H1 (cell line): Measurements from ENCODE around the gene IL21R. TPM values are rescaled to one million over a fixed set of nuclear protein-coding genes. Genes with fewer than 3 reads are reported as not detected.

Experiments
- CTCF ChIA-PET: fragments of 300-600 bp; sonication (Branson Sonifier 250); formaldehyde crosslinking; loops from one replicate; lab custom pipeline; 2021; ENCODE audit not compliant: partially characterized antibody; lab: Charles Lee
- POLR2A ChIA-PET: fragments of 300-600 bp; sonication (Branson Sonifier 250); formaldehyde crosslinking; loops from one replicate; lab custom pipeline; 2021; ENCODE audit warnings: inconsistent platforms; ENCODE audit not compliant: partially characterized antibody; lab: Charles Lee
- DNase-seq, 2 experiments: peaks; one replicate each; pipeline versions ENCODE4 v3.0.0 to v3.0.0-alpha.2; 2010 to 2022; ENCODE audit warnings: low spot score in 2 of 2, low read depth in 1 of 2, mixed read lengths in 1 of 2
- FAIRE-seq: peaks from 2 replicates; lab custom pipeline; 2011; peaks lifted over from hg19 to GRCh38; lab: Jason Lieb, UNC
- H2AFZ ChIP-seq: 2 replicates; pipeline ENCODE4 v1.8.1; 2012; ENCODE audit warnings: low read length, inconsistent platforms
- H2AK5ac ChIP-seq: 2 replicates; pipeline ENCODE4 v1.6.1; 2013; ENCODE audit warnings: low read depth, low read length
- H2BK120ac ChIP-seq: replicated peaks from 2 replicates; pipeline ENCODE3; 2013; ENCODE audit warnings: low read depth, low read length, inconsistent platforms
- H2BK12ac ChIP-seq: 2 replicates; pipeline ENCODE4 v1.6.1; 2013; ENCODE audit warnings: low read depth, low read length
- H2BK15ac ChIP-seq: 2 replicates; pipeline ENCODE4 v1.6.1; 2013; ENCODE audit warnings: low read length
- H2BK20ac ChIP-seq: 2 replicates; pipeline ENCODE4 v1.6.1; 2013; ENCODE audit warnings: low read length
- H2BK5ac ChIP-seq: 2 replicates; pipeline ENCODE4 v1.6.1; 2013; ENCODE audit warnings: low read depth, low read length
- H3K14ac ChIP-seq: 2 replicates; pipeline ENCODE4 v1.6.1; 2013; ENCODE audit warnings: inconsistent platforms; ENCODE audit not compliant: insufficient read length
- H3K18ac ChIP-seq: 2 replicates; pipeline ENCODE4 v1.6.1; 2013; ENCODE audit warnings: low read length; ENCODE audit errors: extremely low read depth
- H3K23ac ChIP-seq: 2 replicates; pipeline ENCODE4 v1.6.1; 2013; ENCODE audit warnings: inconsistent platforms; ENCODE audit not compliant: insufficient read length
- H3K23me2 ChIP-seq: 2 replicates; pipeline ENCODE4 v1.6.1; 2013; ENCODE audit warnings: low read depth, low read length
- H3K27ac ChIP-seq: 2 replicates; pipeline ENCODE4 v1.6.1; 2011; ENCODE audit warnings: low read depth, low read length, inconsistent platforms
- H3K27me3 ChIP-seq, 4 experiments: replicated peaks in 1 of 4; 1 replicate in 1 of 4; 2 replicates in 3 of 4; pipeline versions ENCODE4 v1.6.1 to v1.8.1; 2011 to 2013; ENCODE audit warnings: low read length in 3 of 4, mild to moderate bottlenecking in 3 of 4, inconsistent platforms in 2 of 4, mixed read lengths in 2 of 4, moderate library complexity in 1 of 4; ENCODE audit not compliant: control insufficient read depth in 3 of 4, insufficient read depth in 3 of 4; ENCODE audit errors: extremely low read depth in 1 of 4
- H3K36me3 ChIP-seq, 4 experiments: 2 replicates each; pipeline versions ENCODE4 v1.6.1 to v1.8.1; 2011 to 2013; ENCODE audit warnings: mild to moderate bottlenecking in 4 of 4, low read length in 3 of 4, moderate library complexity in 2 of 4, control low read depth in 1 of 4, inconsistent platforms in 1 of 4; ENCODE audit not compliant: insufficient read depth in 4 of 4, control insufficient read depth in 2 of 4
- H3K4ac ChIP-seq: replicated peaks from 2 replicates; pipeline ENCODE3; 2013; ENCODE audit warnings: low read length, low read depth, mixed read lengths, inconsistent platforms; ENCODE audit not compliant: insufficient read length
- H3K4me1 ChIP-seq, 4 experiments: replicated peaks in 1 of 4; 1 replicate in 1 of 4; 2 replicates in 3 of 4; pipeline versions ENCODE4 v1.6.1 to v1.8.1; 2011 to 2013; ENCODE audit warnings: low read length in 3 of 4, inconsistent platforms in 2 of 4, mixed read lengths in 1 of 4; ENCODE audit not compliant: insufficient read depth in 4 of 4, control insufficient read depth in 3 of 4
- H3K4me2 ChIP-seq, 2 experiments: 2 replicates each; pipeline versions ENCODE4 v1.6.1 to v1.8.1; 2011 to 2013; ENCODE audit warnings: low read depth in 2 of 2, low read length in 2 of 2, control low read depth in 1 of 2, inconsistent platforms in 1 of 2, mild to moderate bottlenecking in 1 of 2; ENCODE audit not compliant: insufficient read depth in 1 of 2
- H3K4me3 ChIP-seq, 4 experiments: fragments of 200-600, 300-600 bp in 1 of 4; sonication (generic), shearing (Covaris generic), sonication (Bioruptor Twin) in 1 of 4; 2 replicates each; pipeline versions ENCODE4 v1.5.1 to v1.8.1; 2011 to 2016; ENCODE audit warnings: low read length in 4 of 4, low read depth in 3 of 4, control low read depth in 2 of 4, inconsistent platforms in 2 of 4, mild to moderate bottlenecking in 2 of 4, mixed read lengths in 1 of 4, moderate library complexity in 1 of 4; ENCODE audit not compliant: insufficient read depth in 2 of 4; ENCODE audit errors: extremely low read depth in 1 of 4
- H3K56ac ChIP-seq: replicated peaks from 2 replicates; pipeline ENCODE3; 2013; ENCODE audit warnings: low read depth, mild to moderate bottlenecking, mixed read lengths, low read length, inconsistent platforms; ENCODE audit not compliant: insufficient read length
- H3K79me1 ChIP-seq: 2 replicates; pipeline ENCODE4 v1.6.1; 2013; ENCODE audit warnings: low read depth, low read length, control low read depth
- H3K79me2 ChIP-seq, 2 experiments: 2 replicates each; pipeline versions ENCODE4 v1.6.1 to v1.8.1; 2012 to 2013; ENCODE audit warnings: low read length in 2 of 2, mild to moderate bottlenecking in 2 of 2, inconsistent platforms in 1 of 2; ENCODE audit not compliant: insufficient read depth in 2 of 2, control insufficient read depth in 1 of 2
- H3K9ac ChIP-seq, 4 experiments: replicated peaks in 1 of 4; 1 replicate in 1 of 4; 2 replicates in 3 of 4; pipeline versions ENCODE4 v1.6.1 to v1.8.1; 2011 to 2013; ENCODE audit warnings: low read depth in 3 of 4, low read length in 3 of 4, control low read depth in 2 of 4, mild to moderate bottlenecking in 2 of 4, moderate library complexity in 2 of 4, inconsistent platforms in 1 of 4; ENCODE audit errors: extremely low read depth in 1 of 4
- H3K9me3 ChIP-seq, 2 experiments: 2 replicates each; pipeline versions ENCODE4 v1.6.1 to v1.8.1; 2012 to 2013; ENCODE audit warnings: mild to moderate bottlenecking in 2 of 2, moderate library complexity in 2 of 2, control low read depth in 1 of 2, inconsistent platforms in 1 of 2, low read depth in 1 of 2, low read length in 1 of 2, mixed read lengths in 1 of 2; ENCODE audit not compliant: insufficient read depth in 2 of 2
- H4K20me1 ChIP-seq, 2 experiments: replicated peaks in 1 of 2; 2 replicates each; pipeline versions ENCODE3 to v1.8.1; 2011 to 2013; ENCODE audit warnings: inconsistent platforms in 2 of 2, low read length in 2 of 2, mild to moderate bottlenecking in 1 of 2; ENCODE audit not compliant: insufficient read depth in 2 of 2, control insufficient read depth in 1 of 2
- H4K5ac ChIP-seq: 2 replicates; pipeline ENCODE4 v1.6.1; 2013; ENCODE audit warnings: low read length, low read depth, mixed read lengths, inconsistent platforms; ENCODE audit not compliant: insufficient read length
- H4K8ac ChIP-seq: 2 replicates; pipeline ENCODE4 v1.8.0; 2013; ENCODE audit warnings: mild to moderate bottlenecking, moderate library complexity, low read length, inconsistent platforms; ENCODE audit not compliant: insufficient read depth; ENCODE audit errors: extremely low read depth
- H4K91ac ChIP-seq: replicated peaks from 2 replicates; pipeline ENCODE3; 2013; ENCODE audit warnings: low read length, mixed read lengths, inconsistent platforms; ENCODE audit not compliant: insufficient read length
- ATF3 ChIP-seq: IDR thresholded peaks from 2 replicates; pipeline ENCODE4 v1.6.1; 2011; ENCODE audit warnings: low read depth, mild to moderate bottlenecking, low read length; ENCODE audit not compliant: insufficient read depth
- CHD1 ChIP-seq: IDR thresholded peaks from 2 replicates; pipeline ENCODE4 v1.6.1; 2012; ENCODE audit warnings: low read depth, low read length, improper control_type of control experiment
- EGR1 ChIP-seq: IDR thresholded peaks from 2 replicates; pipeline ENCODE4 v1.6.1; 2011; ENCODE audit warnings: low read depth, low read length, borderline replicate concordance
- KDM1A ChIP-seq: fragments of 200-600, 300-600 bp; sonication (generic); IDR thresholded peaks from 2 replicates; pipeline ENCODE4 v1.7.1; 2016; ENCODE audit warnings: mild to moderate bottlenecking, low read length, borderline replicate concordance
- RAD21 ChIP-seq, 2 experiments: IDR thresholded peaks in 1 of 2; conservative IDR thresholded peaks in 1 of 2; 2 replicates each; pipeline ENCODE4 v1.6.1; 2011; ENCODE audit warnings: low read depth in 2 of 2, low read length in 2 of 2, improper control_type of control experiment in 1 of 2, inconsistent platforms in 1 of 2, mild to moderate bottlenecking in 1 of 2, moderate library complexity in 1 of 2
- RBBP5 ChIP-seq: IDR thresholded peaks from 2 replicates; pipeline ENCODE4 v1.7.1; 2012; ENCODE audit warnings: low read depth, mild to moderate bottlenecking, inconsistent platforms, low read length, moderate library complexity, borderline replicate concordance
- WGBS, 2 experiments: shearing (Covaris generic) in 1 of 2; methylation state at CpG; one replicate each; pipeline versions ENCODE4 v1.1.6 to v1.1.7; 2013 to 2015; ENCODE audit warnings: low lambda C conversion rate in 2 of 2, mixed read lengths in 2 of 2, inconsistent platforms in 1 of 2, low coverage in 1 of 2, missing lambda C conversion rate in 1 of 2; ENCODE audit not compliant: insufficient replicate concordance in 2 of 2, insufficient coverage in 1 of 2, insufficient read length in 1 of 2; ENCODE audit errors: extremely low coverage in 1 of 2, missing lambda C conversion rate in 1 of 2; 5-methylcytosine and 5-hydroxymethylcytosine counted together
- polyA plus RNA-seq, 7 experiments: library from polyadenylated mRNA; depleted of rRNA in 3 of 7; stranded (reverse) in 5 of 7; unstranded in 2 of 7; fragments of >200 nt in 5 of 7; fragments of 200-250 nt in 2 of 7; gene quantifications; 1 replicate in 5 of 7; 2 replicates in 1 of 7; 4 replicates in 1 of 7; pipeline versions ENCODE4 v1.2.1 to v1.2.3, GENCODE V29; 2011 to 2013; ENCODE audit warnings: missing spikeins in 2 of 7, mixed read lengths in 2 of 7
- total RNA-seq: library from RNA; stranded (reverse); fragmentation: NEBNext Ultra II Directional; extraction: Animal tissue kit (Norgen Biotek cat#: 25700); gene quantifications from 2 replicates; pipeline ENCODE4 v1.2.1, GENCODE V29; 2021

Gene IL21R
- total and polyA plus RNA-seq, 2 of the 8 experiments (the other 6 are each of a cell fraction or from before 2014, with no cell fraction given), result 0.34 to 0.70 TPM

GRCh38 chr16:27403601-27403992 lies 1.6 kb downstream of the IL21R start:
- Histone ChIP-seq H2BK15ac (no peak overlapping the region), H3K23me2 (no peaks in the 10 kb centered on the region), H3K9ac (no peak overlapping the region), H3K27me3 (no peaks in the 10 kb centered on the region; a peak in 1 of 7 replicates), H3K36me3 (no peaks in the 10 kb centered on the region), H2BK12ac (no peak overlapping the region), H3K14ac (no peak overlapping the region), H3K79me1 (no peaks in the 10 kb centered on the region), H2AFZ (no peak overlapping the region), H4K20me1 (no peaks in the 10 kb centered on the region), H3K27ac (no peak overlapping the region), H3K4me2 (no peak overlapping the region), H2BK120ac (no peak overlapping the region)
- CTCF ChIA-PET, result interaction anchor here (0.9 to 1.6 kb wide), 5 partner anchors 12 to 142 kb away, joined by 3 to 6 read pairs (median 3); no protein-coding TSS in a partner anchor
- WGBS, 2 experiments, result 84% methylated on average over 6 of the region's 6 CpGs; no CpG with 5 or more reads in 1 of the 2 experiments
- no peak for DNase-seq
- no peak for TF ChIP-seq EGR1
- no peak for TF ChIP-seq RAD21 (IDR thresholded peaks at IDR 0.05 in 1 of 2, conservative IDR thresholded peaks at IDR 0.05 in 1 of 2; ENCODE audit: low read depth in 2 of 2, low read length in 2 of 2)
- TF ChIP-seq RBBP5, result no peak
- TF ChIP-seq CHD1, result no peak
- TF ChIP-seq ATF3, result no peak
- TF ChIP-seq KDM1A, result 0 out of 2 replicates have a peak, but pooled peaks have one; percentile 26
- TF ChIP-seq, all 59 proteins: peak for 1
- Histone ChIP-seq H2AK5ac (no peak overlapping the region), H3K56ac (no peak overlapping the region), H3K4me1 (peaks cover 0 to 6% (median 4%) of the 10 kb centered on the region in 4 experiments; a peak in 3 of 7 replicates), H3K4me3 (no peak overlapping the region), H3K18ac (no peak overlapping the region), H4K5ac (no peak overlapping the region), H2BK5ac (no peak overlapping the region), H3K79me2 (no peaks in the 10 kb centered on the region), H3K23ac (no peak overlapping the region), H3K4ac (no peak overlapping the region), H4K91ac (no peak overlapping the region), H2BK20ac (no peak overlapping the region), H4K8ac (no peak overlapping the region), H3K9me3 (no peaks in the 10 kb centered on the region)
- no peak for FAIRE-seq
- POLR2A ChIA-PET, result no interaction called here
